GM12891 (cell line): ENCODE data around the gene MTCL1.

Source experiments
- POLR2A ChIP-seq: IDR thresholded peaks from 2 replicates; pipeline ENCODE4 v1.6.1; 2011; ENCODE audit warnings: low read depth, low read length, control low read depth
- TAF1 ChIP-seq: IDR thresholded peaks from 2 replicates; pipeline ENCODE4 v1.6.1; 2011; ENCODE audit warnings: low read depth, low read length, control low read depth

GRCh38 chr18:8851659-8852058, 146.3 kb downstream of the MTCL1 start:
- TF ChIP-seq POLR2A (no peak), TAF1 (no peak)
